Prostate gland (tissue), 2 donors: ENCODE measurements around the gene TINAGL1. TPM values are rescaled to one million over a fixed set of nuclear protein-coding genes. Genes with fewer than 3 reads are reported as not detected.

Source experiments
- DNase-seq: peaks from one replicate; pipeline ENCODE4 v3.0.0-alpha.2; 2019; ENCODE audit warnings: low spot score
- H3K27ac ChIP-seq, 2 donors: fragments of 200-600 bp; sonication (generic); 2 replicates each; pipeline ENCODE4 v1.5.1; 2017 to 2019
- H3K27me3 ChIP-seq: fragments of 200-600 bp; sonication (generic); replicated peaks from 2 replicates; pipeline ENCODE4 v1.5.1; 2019; ENCODE audit not compliant: insufficient read depth
- H3K36me3 ChIP-seq, 2 donors: fragments of 200-600 bp; sonication (generic); 1 replicate in 1 of 2; 2 replicates in 1 of 2; pipeline versions ENCODE4 v1.5.1 to v1.8.1; 2017 to 2019
- H3K4me1 ChIP-seq: fragments of 200-600 bp; sonication (generic); replicated peaks from 2 replicates; pipeline ENCODE4 v1.5.1; 2019
- H3K4me3 ChIP-seq, 2 donors: fragments of 200-600 bp; sonication (generic); 2 replicates each; pipeline ENCODE4 v1.5.1; 2017 to 2019
- H3K9me3 ChIP-seq: fragments of 200-600 bp; sonication (generic); 2 replicates; pipeline ENCODE4 v1.5.1; 2017
- CTCF ChIP-seq, 4 experiments: fragments of 200-600 bp in 2 of 4; fragments of 450-650 bp in 2 of 4; sonication (generic) in 2 of 4; IDR thresholded peaks; 1 replicate in 3 of 4; 2 replicates in 1 of 4; pipeline ENCODE4 v1.5.1; 2016 to 2019; ENCODE audit warnings: antibody characterized with exemption in 4 of 4, mild to moderate bottlenecking in 2 of 4, moderate library complexity in 2 of 4
- POLR2A ChIP-seq: fragments of 450-650 bp; IDR thresholded peaks from one replicate; pipeline ENCODE4 v1.6.1; 2016; ENCODE audit warnings: antibody characterized with exemption, mild to moderate bottlenecking
- POLR2AphosphoS5 ChIP-seq: sonication (generic); formaldehyde crosslinking; IDR thresholded peaks from one replicate; pipeline ENCODE4 v1.6.1; 2017; ENCODE audit warnings: antibody characterized with exemption
- WGBS: methylation state at CpG from one replicate; pipeline ENCODE4 v1.1.5; 2018; 5-methylcytosine and 5-hydroxymethylcytosine counted together
- intact Hi-C: fragments of 100-400 bp; cut with DNase I; formaldehyde crosslinking; loops from one replicate; pipeline ENCODE4 v1.14.2; 2022
- total RNA-seq, 2 donors: library from RNA; depleted of rRNA; stranded (reverse); fragments of >200 nt; gene quantifications; one replicate each; pipeline ENCODE4 v1.1.0, GENCODE V29; 2016

TINAGL1 gene
- total RNA-seq, 2 donors from 2014 or later: 103 to 134 TPM

- Histone ChIP-seq H3K27me3 (no peaks in the 10 kb centered on the region), H3K27ac (no peak overlapping the region), H3K4me1 (no peaks in the 10 kb centered on the region), H3K36me3 (no peaks in the 10 kb centered on the region), H3K9me3 (no peaks in the 10 kb centered on the region), H3K4me3 (no peak overlapping the region)
- WGBS: 83% methylated on average over 14 of the region's 14 CpGs
- TF ChIP-seq POLR2AphosphoS5 (no peak), CTCF (IDR thresholded peaks at IDR 0.05) (no peak), POLR2A (no peak)
- intact Hi-C loops: no loop called here
- DNase-seq: no peak
Measured at GRCh38 chr1:31571340-31572295, 4.7 kb upstream of the TINAGL1 start.

- Histone ChIP-seq H3K4me1 (no peaks in the 10 kb centered on the region), H3K27me3 (no peaks in the 10 kb centered on the region), H3K36me3 (no peaks in the 10 kb centered on the region), H3K9me3 (no peaks in the 10 kb centered on the region), H3K4me3 (no peak overlapping the region), H3K27ac (peak overlapping the region; percentile 57 to 79)
- 35% methylated on average over 7 of the region's 7 CpGs for whole genome bisulfite sequencing
- intact Hi-C loops: no loop called here
- TF ChIP-seq POLR2AphosphoS5 (peak; percentile 89), POLR2A (no peak), CTCF (IDR thresholded peaks at IDR 0.05) (peak in 1 of 4 experiments; percentile 6)
- DNase-seq: peak; percentile 81
Measured at GRCh38 chr1:31572323-31573104, 3.8 kb upstream of the TINAGL1 start.

GRCh38 chr1:31573261-31573660, 3.1 kb upstream of the TINAGL1 start:
- DNase-seq: no peak
- Histone ChIP-seq H3K27me3 (no peaks in the 10 kb centered on the region), H3K9me3 (no peaks in the 10 kb centered on the region), H3K4me3 (no peak overlapping the region), H3K27ac (peak overlapping the region; percentile 57 to 79), H3K36me3 (no peaks in the 10 kb centered on the region), H3K4me1 (no peaks in the 10 kb centered on the region)
- TF ChIP-seq POLR2AphosphoS5 (no peak), CTCF (IDR thresholded peaks at IDR 0.05) (no peak), POLR2A (no peak)
- intact Hi-C loops: no loop called here
- 91% methylated on average over 8 of the region's 8 CpGs for WGBS

GRCh38 chr1:31574749-31575368, 1.5 kb upstream of the TINAGL1 start:
- intact Hi-C loops: loop anchor here (5.0 kb wide), 1 partner anchor 137 kb away; no protein-coding TSS in a partner anchor
- H3K4me3 ChIP-seq: no peak overlapping the region
- peak overlapping the region; percentile 66 to 79 for H3K27ac ChIP-seq
- H3K27me3 ChIP-seq: no peaks in the 10 kb centered on the region
- 40% methylated on average over 10 of the region's 10 CpGs for WGBS
- no peaks in the 10 kb centered on the region for H3K36me3 ChIP-seq
- no peaks in the 10 kb centered on the region for H3K4me1 ChIP-seq
- TF ChIP-seq POLR2A: no peak
- no peak for TF ChIP-seq POLR2AphosphoS5
- TF ChIP-seq CTCF (IDR thresholded peaks at IDR 0.05): no peak
- no peaks in the 10 kb centered on the region for H3K9me3 ChIP-seq
- no peak for DNase-seq
